Fibroblast of skin of left biceps (primary cell): Measurements from ENCODE around the gene DEFB110.
A peak's percentile ranks its signal among the peaks of the same experiment; 100 is the strongest.

Experiments
- DNase-seq, 2 experiments: peaks; one replicate each; pipeline ENCODE4 v3.0.0-alpha.2; 2013; ENCODE audit warnings: low read depth in 2 of 2

Gene DEFB110

DNA sequence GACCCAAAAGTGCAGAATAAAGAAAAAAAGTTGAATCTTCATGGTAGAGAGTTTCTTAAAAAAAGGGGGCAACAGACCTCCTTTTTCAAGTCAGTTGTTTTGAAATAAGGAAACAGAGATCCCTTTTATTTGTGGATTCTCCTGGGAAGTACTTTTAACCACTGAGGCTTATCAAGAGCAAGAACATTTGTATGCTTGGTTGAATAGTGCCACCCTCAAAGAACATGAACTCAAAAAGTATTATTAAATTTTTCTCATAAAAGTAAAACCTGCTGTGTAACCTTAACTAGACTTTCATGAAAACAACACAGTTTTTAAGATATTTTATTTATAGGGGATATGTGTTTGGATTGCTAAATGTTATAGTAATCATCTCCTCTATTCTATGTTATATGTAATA lies at the start of gene DEFB110:
DEFB110 (minus strand) TSS at position 101 of the 400 bp plus-strand sequence; CDS start at position 42, 59 bp downstream.
- no peak for DNase-seq

DNA sequence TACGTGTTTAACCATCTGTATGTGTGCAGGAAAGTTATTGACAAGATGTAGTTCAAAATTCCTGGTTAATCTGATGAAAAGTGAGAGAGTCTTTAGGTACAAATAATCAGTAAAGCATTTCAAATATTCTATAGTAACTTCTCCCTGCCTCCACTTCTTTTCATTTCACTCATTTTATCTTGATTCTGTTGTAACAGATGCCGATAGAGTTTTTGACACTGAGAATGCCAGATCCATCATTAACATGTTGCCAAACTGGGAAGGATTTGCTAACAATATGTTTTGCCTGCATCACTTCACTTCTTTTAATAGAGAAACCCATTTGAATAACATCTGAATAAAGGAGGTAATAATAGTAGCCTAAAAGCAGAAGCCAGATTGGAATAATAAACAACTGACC lies 48.3 kb upstream of the DEFB110 start:
- DNase-seq = no peak

DNA sequence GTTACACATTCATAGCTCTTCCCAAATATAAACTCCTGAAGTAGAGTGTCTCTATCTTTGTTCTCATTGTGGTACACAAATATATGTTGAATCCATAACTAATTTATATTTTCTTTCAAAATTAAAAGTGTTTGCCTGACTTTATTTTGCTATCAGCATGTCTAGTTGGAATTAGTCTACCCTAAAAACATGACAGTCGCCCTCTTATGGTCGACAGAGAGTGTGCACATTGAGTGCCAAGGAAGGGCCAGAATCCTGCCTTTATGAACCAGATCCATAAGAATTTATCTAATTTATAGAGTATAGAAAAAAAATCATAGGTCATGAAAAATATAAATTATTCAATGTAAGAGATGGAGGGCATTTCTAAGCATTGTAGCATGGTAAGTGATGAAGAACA lies 40.3 kb upstream of the DEFB110 start:
- no peak for DNase-seq

DNA sequence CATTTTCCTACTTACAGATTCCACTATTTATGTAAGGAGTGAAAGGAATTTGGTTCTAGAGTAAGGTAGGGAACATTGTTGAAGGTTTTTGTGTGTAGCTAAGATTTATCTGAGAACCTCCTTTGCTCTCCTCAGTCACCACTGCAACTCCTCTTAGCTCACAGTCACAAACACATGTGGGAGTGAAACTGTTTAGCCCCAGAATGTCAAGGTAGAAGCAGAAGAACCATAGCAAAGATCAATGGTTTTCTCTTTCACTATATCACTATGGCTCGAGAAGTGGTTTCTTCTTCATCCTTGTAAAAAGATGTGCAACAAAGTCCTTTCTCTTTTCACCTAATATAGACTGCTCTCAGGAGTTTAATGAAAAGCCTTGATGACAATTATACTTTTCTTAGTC lies 34.4 kb upstream of the DEFB110 start:
- DNase-seq = no peak

DNA sequence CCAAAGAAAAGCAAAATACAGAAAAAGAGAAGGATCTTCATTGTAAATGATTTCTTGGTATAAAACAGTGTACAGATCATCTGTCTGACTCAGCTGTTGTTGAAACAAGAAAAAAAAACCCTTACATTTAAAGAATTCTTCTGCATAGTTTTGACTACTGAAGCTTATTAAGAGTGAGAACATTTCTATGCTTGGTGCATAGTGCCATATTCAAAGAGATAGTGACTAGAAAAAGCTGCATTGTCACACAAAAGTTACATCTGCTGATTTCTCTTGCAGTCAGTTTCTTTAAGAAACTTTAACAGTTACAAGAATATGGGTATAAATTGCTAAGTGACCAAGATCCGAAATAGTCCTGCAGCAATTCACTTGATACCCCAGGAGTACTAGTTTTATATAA lies 28.0 kb upstream of the DEFB110 start, which contains the start of gene DEFB112:
DEFB112 (minus strand) TSS at position 101 of the 400 bp plus-strand sequence; CDS start at position 41, 60 bp downstream.
- DNase-seq = no peak

DNA sequence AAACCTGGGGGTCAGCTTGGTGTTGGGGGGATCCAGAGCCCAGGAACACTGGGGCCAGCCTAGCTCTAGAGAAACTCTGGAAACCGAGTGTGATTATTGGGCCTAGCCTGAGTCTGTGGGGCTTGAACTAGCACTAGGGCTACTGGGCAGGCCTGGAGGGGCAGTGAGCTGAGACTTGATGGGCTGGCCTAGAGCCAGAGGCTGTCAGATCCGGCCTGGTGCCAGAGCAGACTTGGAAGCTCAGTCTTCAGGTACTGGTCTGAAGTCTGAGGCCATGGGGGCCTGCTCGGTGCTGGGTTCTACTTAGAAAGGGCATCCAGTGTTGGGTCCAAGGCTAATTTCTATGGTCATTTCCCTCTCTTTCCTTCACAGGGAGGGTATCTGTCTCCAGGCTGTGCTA lies 25.2 kb upstream of the DEFB110 start:
- no peak for DNase-seq

DNA sequence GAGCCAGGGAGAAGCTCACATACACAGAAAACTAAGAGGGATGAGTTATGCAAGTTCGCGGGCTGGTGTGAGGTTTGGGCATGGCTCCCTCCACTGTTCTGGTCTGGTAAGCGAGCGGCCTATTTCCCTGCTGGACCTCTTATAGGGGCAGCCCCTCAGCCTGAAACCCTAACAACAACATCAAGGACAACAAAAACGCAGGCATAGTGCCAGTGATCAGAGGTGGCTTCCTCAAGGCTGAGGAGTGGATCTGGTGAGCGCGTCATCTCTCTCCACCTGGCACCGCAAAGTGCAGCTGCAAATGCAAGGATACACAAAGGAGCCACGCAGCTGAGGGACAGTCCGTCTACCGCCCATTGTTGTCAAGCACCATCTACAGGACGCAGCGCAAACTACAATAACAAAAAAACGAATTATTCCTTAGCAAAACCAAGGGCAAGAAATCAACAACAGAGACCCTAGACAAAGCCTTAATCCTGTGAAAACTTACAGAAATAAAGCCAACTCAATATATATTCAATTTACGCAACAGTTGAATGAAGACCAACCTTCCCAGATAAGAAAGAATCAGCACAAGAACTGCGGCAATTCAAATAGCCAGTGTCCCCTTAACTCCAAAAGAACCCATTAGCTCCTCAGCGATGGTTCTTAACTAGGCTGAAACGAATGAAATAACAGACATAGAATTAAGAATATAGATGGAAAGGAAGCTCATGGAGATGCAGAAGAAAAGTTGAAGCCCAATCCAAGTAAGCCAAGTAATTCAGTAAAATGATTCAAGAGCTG lies 9.2 kb upstream of the DEFB110 start:
- no peak for DNase-seq

DNA sequence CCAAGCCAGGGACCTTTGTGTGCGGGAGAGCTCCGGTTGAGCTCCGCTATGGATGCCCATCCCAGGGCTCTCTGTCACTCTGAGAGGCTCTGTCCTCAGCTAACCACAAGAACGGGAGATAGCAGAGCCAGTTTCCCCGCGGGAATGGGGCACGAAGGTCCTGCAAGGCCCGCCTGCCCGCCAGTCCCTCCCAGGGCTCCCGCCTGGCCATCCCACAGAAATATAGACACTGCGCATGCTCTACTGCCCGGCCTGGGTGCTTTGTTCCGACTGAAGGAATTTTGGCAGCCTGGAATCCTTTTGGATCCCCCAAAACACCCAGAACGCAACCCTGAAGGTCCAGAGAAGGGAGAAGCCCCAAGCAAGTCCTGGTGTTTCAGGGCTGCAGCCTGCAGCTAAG lies 8.6 kb upstream of the DEFB110 start:
- no peak for DNase-seq

DNA sequence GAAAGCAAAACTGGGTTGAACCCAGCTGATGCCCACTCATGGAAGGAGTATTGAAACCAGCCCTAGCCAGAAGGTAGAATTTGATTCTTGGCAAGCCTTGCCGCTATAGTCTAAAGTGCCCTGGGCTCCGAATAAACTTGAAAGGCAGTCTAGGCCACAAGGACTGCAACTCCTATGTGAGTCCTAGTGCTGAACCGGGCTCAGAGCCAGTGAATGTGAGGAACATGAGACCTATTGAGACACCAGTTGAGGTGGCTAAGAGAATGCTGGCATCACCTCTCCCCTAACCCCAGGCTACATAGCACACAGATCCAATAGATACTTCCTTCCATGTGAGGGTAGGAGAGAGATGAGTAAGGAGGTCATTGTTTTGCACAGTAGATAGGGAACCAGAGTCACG lies 3.5 kb upstream of the DEFB110 start:
- no peak for DNase-seq

DNA sequence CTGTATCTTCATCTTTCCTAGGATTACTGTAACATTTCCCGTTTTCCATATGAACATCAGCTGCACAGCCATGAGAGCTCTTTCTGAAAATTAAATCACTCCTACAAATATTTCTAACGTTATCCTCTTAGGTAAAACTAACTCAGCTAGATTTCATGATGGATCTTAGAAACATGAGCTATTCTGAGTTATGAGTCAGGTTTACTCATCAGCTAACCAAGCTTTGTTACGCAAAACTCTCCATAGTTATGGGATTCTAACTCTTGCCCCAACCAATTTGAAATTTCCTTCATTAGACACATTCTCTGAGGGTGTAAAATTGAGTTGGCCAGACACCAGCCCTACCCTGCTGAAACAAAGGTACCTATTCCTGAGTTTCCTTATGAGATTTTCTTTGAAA lies 14.0 kb downstream of the DEFB110 start:
- DNase-seq = peak; percentile 2 to 8

DNA sequence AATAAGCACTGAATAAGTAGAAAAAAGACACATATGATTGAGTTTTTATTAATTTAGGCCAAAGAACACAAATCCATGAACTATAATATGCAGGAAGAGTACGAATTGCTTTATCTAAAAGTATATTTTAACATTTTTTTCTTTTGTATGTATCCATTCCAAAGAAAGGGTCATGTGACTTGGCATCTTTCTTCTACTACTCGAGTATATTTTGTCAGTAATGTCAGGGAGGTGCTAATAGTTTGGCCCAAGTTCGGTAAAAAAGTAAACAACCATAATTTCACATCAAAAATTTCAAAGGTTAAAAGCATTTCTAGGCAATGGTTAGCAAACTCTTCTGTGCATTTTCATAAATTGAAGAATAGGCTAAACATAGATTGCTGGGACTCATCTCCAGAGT lies 18.7 kb downstream of the DEFB110 start:
- DNase-seq = no peak

DNA sequence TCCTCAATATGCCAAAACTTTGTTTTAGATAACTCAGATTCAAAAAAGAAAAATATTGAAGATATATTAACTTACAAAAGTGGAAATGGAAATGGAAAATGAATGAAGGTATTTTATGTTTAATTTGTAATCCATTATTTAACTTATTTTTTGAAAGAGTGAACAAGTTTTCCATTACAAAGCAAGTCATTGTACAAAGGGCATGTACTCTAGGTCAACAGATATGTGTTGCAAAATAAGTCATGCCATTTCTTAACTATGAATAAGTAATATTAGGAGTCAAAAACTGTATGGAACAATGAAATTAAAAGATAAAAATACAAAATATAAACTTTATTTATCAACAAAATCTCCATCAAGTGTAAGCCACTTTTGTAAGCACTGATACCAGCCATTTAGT lies 26.5 kb downstream of the DEFB110 start:
- DNase-seq = no peak

DNA sequence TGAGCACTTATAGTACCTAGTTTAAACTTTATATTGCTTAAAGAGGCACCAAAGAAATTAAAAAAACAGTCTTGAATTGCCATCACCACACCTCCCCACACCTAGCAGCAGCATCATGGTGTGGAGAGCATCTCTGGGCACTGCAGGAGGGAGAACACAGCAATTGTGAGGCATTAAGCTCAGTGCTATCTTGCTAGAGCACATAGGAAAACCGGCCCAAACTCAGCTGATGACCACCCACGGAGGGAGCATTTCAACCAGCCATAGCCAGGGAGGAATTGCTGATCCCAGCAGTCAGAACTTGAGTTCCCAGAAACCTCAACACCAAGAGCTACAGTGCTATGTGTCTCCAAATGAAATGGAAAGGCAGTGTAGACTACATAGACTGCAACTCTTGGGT lies 32.9 kb downstream of the DEFB110 start:
- DNase-seq = no peak

DNA sequence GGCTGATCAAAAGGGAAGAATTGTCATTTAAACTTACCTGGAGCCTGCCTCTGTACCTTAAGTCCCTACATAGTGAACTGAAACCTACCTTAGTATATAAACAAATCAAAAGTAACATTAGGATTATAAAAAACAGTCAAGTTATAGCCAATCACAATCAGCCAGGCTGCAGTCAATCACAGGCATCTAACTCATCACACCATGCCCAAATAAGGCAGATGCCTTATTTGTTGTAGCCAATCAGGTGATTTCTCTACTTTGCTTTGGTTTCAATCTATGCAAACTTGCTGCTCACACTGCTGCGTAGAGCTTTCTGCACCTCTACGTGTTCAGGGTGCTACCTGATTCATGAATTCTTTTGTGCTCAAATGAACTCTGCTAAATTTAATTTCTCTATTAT lies 34.0 kb downstream of the DEFB110 start:
- DNase-seq = no peak

DNA sequence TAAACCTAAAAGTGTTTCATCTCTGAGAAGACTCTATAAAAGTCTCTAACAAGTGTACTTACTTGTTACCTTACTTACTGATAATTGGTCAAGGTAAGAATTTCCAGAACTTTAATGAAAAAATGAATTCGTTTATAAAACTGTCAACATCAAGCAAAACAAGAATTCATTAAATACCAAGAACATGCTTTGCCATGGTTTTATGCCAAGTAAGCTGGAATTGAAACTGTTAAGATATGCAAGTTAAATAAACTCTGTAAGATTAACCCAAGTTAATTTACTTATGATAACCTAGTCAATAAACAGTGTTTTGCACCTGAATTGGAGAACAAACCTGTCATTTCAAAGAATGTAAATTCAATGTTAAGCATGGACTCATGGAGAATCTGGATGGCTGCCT lies 35.2 kb downstream of the DEFB110 start:
- no peak for DNase-seq

DNA sequence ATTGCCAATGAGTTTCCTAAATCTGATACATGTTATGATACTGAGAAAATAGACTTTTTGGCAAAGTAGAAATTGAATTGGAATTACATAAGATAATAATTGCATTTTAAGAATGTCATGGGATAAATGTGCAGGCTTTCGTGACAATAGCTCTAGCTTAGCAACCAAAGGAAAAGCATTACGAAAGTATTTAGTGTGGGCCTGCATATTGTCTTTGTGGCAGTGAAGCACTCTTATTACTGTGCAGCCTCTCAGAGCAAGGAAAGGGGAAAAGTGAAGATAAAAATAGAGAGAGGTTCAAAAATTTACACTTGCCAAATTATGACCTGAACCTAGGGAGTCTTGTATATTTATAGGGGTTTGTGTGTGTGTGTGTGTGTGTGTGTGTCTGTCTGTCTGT lies 39.7 kb downstream of the DEFB110 start:
- DNase-seq = no peak

DNA sequence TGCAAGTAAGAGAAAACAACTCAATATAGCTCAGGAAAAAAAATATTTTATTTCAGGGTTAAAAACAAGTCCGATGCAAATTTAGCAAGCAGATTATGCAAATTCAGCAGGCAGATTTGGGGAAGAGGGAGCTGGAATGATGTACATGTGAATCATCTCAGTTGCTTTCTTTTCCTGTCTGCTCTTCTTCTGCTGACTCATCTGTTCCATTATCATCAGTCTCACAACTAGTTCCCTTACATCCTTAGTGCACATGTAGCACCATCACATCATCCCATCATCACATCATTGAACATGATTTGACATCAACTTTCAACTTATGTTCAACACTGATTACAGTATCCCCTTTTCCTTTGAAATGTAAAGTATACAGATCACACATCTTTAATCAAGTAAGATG lies 40.9 kb downstream of the DEFB110 start:
- no peak for DNase-seq

DNA sequence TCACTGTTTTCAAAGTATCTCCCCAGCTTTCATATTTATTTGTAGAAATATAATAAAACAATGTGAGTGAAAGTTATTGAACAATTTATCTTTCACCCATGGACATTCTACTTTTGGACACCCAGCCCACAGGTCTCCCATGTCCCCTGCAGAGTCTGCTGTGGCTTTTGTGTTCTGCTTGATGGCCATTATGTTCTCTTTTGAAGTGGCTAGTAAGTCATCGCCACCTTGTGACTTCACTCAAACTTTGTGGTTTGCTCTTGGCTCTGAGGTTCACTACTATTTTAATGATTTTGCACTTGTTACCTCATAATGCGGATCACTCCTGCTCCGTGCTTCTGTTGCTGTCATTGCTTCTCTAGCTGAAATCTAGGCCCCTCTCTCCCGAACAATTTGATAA lies 42.2 kb downstream of the DEFB110 start:
- no peak for DNase-seq

DNA sequence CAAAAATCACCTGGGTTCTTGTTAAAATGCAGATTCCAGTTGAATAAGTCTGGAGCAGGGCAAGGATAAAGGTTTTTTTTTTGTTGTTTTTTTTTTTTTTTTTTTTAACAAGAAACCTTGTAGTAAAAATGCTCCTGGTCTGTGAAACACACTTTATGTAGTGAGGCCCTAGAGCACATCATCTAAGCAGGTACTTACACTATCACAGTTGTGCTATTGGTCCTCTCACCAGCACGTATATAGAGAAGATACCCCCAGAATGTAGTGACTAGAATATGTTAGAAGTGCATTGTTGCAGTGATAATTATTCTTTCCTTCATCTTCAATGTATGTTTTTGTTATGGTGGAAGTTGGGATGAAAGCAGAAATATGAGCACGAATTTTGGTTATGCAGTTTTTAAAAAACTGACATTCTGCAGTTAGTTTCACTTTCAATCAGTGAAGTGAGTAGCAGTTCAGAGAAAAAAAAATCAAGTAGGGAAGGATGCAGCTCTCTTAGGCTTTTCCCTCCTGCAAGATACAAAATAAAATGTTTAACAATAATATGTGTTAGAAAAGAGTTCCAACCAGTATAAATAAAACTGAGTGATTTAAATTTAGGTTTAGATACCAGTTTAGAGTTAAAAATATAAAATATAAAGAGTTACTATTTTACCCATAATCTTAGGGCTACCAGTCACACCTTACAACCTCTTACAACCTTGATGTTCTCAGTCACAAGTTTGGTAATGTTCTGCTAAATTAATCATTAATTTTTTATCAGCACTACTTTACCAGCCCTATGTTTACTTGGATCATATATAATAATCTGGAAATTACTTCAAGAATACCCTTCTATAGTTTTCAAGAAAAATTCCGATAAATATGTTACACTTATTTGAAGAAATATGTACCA lies 43.2 kb downstream of the DEFB110 start:
- no peak for DNase-seq

DNA sequence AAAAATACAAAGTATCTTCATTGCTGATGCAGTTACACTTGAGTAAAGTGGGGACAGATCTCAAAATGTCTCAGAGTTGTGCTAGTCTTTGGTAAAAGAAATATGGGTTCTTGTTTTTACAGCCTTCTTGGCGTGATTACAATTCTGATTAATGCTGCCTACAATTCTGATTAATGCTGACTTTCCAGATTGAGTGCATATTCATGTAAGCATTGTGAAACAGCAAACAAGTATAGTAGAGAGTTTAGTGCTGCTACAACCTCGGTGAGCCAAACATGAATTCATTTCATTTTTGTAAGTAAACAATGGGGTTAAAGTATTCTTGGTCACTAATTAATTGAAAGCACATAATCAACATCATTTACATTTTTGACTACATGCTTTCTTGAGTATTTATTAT lies 52.2 kb downstream of the DEFB110 start, which contains the start of gene DEFB113:
DEFB113 (minus strand) TSS at position 21 of the 400 bp plus-strand sequence; CDS start at position 21, 0 bp downstream.
- DNase-seq = no peak
